GM12878 (cell line): ENCODE results near the gene UHRF1. TPM values are rescaled to one million over a fixed set of nuclear protein-coding genes. Genes with fewer than 3 reads are reported as not detected.

ENCODE experiments used
- ATF2 ChIP-seq: IDR thresholded peaks from 2 replicates; pipeline ENCODE4 v1.6.1; 2012; ENCODE audit warnings: low read length, inconsistent platforms
- BMI1 ChIP-seq: fragments of 450-650 bp; IDR thresholded peaks from 2 replicates; pipeline ENCODE4 v1.6.1; 2016; ENCODE audit warnings: mild to moderate bottlenecking, moderate library complexity, borderline replicate concordance
- CEBPZ ChIP-seq: fragments of 150-350 bp; IDR thresholded peaks from 2 replicates; pipeline ENCODE4 v1.6.1; 2016; ENCODE audit warnings: low read depth, low read length
- IKZF2 ChIP-seq, 2 experiments: fragments of 450-650 bp; IDR thresholded peaks; 2 replicates each; pipeline ENCODE4 v1.6.1; 2017; ENCODE audit warnings: mild to moderate bottlenecking in 2 of 2, moderate library complexity in 2 of 2
- IRF5 ChIP-seq: fragments of 450-650 bp; IDR thresholded peaks from 2 replicates; pipeline ENCODE4 v1.6.1; 2017; ENCODE audit warnings: borderline replicate concordance
- JUNB ChIP-seq: IDR thresholded peaks from 2 replicates; pipeline ENCODE4 v1.6.1; 2016; ENCODE audit warnings: antibody characterized with exemption, mild to moderate bottlenecking
- KAT2A ChIP-seq: conservative IDR thresholded peaks from 2 replicates; pipeline ENCODE4 v1.6.1; 2011; ENCODE audit warnings: low read depth, low read length; ENCODE audit not compliant: control insufficient read depth
- MLLT1 ChIP-seq: fragments of 450-650 bp; IDR thresholded peaks from 2 replicates; pipeline ENCODE4 v1.6.1; 2016; ENCODE audit warnings: mild to moderate bottlenecking
- NFXL1 ChIP-seq: fragments of 450-650 bp; IDR thresholded peaks from 2 replicates; pipeline ENCODE4 v1.6.1; 2017; ENCODE audit warnings: antibody characterized with exemption, mild to moderate bottlenecking, borderline replicate concordance
- RBBP5 ChIP-seq: fragments of 200-600 bp; sonication (generic); conservative IDR thresholded peaks from 2 replicates; pipeline ENCODE4 v1.6.1; 2016
- TAF1 ChIP-seq: IDR thresholded peaks from 2 replicates; pipeline ENCODE4 v1.6.1; 2011; ENCODE audit warnings: mild to moderate bottlenecking, low read depth, low read length, borderline replicate concordance
- TCF7 ChIP-seq: IDR thresholded peaks from 2 replicates; pipeline ENCODE4 v1.6.1; 2014; ENCODE audit warnings: antibody characterized with exemption, borderline replicate concordance
- USF1 ChIP-seq: IDR thresholded peaks from 2 replicates; pipeline ENCODE4 v1.6.1; 2011; ENCODE audit warnings: borderline replicate concordance, low read depth, mild to moderate bottlenecking, moderate library complexity, mixed read lengths, low read length; ENCODE audit not compliant: insufficient read depth; ENCODE audit errors: extremely low read length
- ZNF384 ChIP-seq: IDR thresholded peaks from 2 replicates; pipeline ENCODE4 v1.6.1; 2012; ENCODE audit warnings: low read depth, mild to moderate bottlenecking, low read length, improper control_type of control experiment, borderline replicate concordance
- ZNF592 ChIP-seq: fragments of 450-650 bp; IDR thresholded peaks from 2 replicates; pipeline ENCODE4 v1.6.1; 2017; ENCODE audit warnings: mild to moderate bottlenecking, moderate library complexity
- polyA plus RNA-seq, 11 experiments: library from polyadenylated mRNA; depleted of rRNA in 4 of 11; unstranded in 6 of 11; stranded (reverse) in 5 of 11; fragments of >200 nt; fragmentation: Nextera tagmentation in 4 of 11; fragmentation: Illumina TruSeq in 1 of 11; extraction: Ambion mirVana in 4 of 11; extraction: Trizol in 1 of 11; gene quantifications; 1 replicate in 1 of 11; 2 replicates in 10 of 11; pipeline versions ENCODE4 v1.2.1 to v1.2.3, GENCODE V29; 2011 to 2016; ENCODE audit warnings: inconsistent platforms in 2 of 11, missing spikeins in 2 of 11, low read depth in 1 of 11
- total RNA-seq, 4 experiments: library from RNA; depleted of rRNA in 3 of 4; stranded (reverse); fragments of >200 nt in 3 of 4; fragmentation: Illumina TruSeq in 1 of 4; extraction: Trizol in 1 of 4; gene quantifications; 2 replicates each; pipeline versions ENCODE4 v1.2.1 to v1.2.3, GENCODE V29; 2013 to 2021

Gene UHRF1
- total and polyA plus RNA-seq, 10 of the 15 experiments (the other 5 are each of a cell fraction or from before 2014, with no cell fraction given): 13.0 to 109 (median 37.7) TPM

GRCh38 chr19:4909897-4910593 lies 744 bp downstream of the UHRF1 start (continued):
- TF ChIP-seq CEBPZ (no peak), USF1 (no peak), TCF7 (no peak), ATF2 (no peak), JUNB (no peak), ZNF384 (no peak), MLLT1 (no peak), NFXL1 (no peak), IKZF2 (IDR thresholded peaks at IDR 0.05) (no peak), KAT2A (no peak), RBBP5 (no peak), TAF1 (no peak), BMI1 (no peak), ZNF592 (no peak), IRF5 (no peak)
